HAP-1 (cell line): ENCODE results near the gene MLXIPL.
"Not testable (repeated sequence)": the region's sequence is repeated elsewhere in the genome, so short reads cannot be mapped to it uniquely, and the experiment has no call there.

ENCODE experiments used
- DNase-seq, 2 experiments: peaks; one replicate each; pipeline ENCODE4 v3.0.0-alpha.2; 2016 to 2020; ENCODE audit warnings: low spot score in 2 of 2
- H3K27me3 ChIP-seq: fragments of 250-450 bp; sonication (Bioruptor Pico); 2 replicates; pipeline ENCODE4 v1.5.1; 2020; ENCODE audit warnings: low read depth, mild to moderate bottlenecking, moderate library complexity
- H3K36me3 ChIP-seq: fragments of 250-450 bp; sonication (Bioruptor Pico); replicated peaks from 2 replicates; pipeline ENCODE4 v1.5.1; 2020; ENCODE audit warnings: mild to moderate bottlenecking
- H3K4me1 ChIP-seq: fragments of 250-450 bp; sonication (Bioruptor Pico); 2 replicates; pipeline ENCODE4 v1.5.1; 2020; ENCODE audit warnings: mild to moderate bottlenecking
- H3K4me3 ChIP-seq: fragments of 250-450 bp; sonication (Bioruptor Pico); 2 replicates; pipeline ENCODE4 v1.5.1; 2020; ENCODE audit warnings: mild to moderate bottlenecking, moderate library complexity
- H3K9me3 ChIP-seq: fragments of 250-450 bp; sonication (Bioruptor Pico); 2 replicates; pipeline ENCODE4 v1.5.1; 2020; ENCODE audit warnings: mild to moderate bottlenecking, moderate library complexity
- in situ Hi-C: fragments of 300-500 bp; cut with MboI; formaldehyde crosslinking; loops from 3 replicates; pipeline ENCODE4 v1.14.3; 2020; ENCODE audit warnings: low sequenced_read_pairs, inconsistent platforms, mixed read lengths

The MLXIPL gene

GRCh38 chr7:73623798-73624668 lies at the start of gene MLXIPL:
Gene MLXIPL (minus strand): TSS chr7:73624522. CDS start chr7:73624492, 30 bp downstream.
- peak in 1 of 2 experiments; percentile 63 for DNase-seq

DNA sequence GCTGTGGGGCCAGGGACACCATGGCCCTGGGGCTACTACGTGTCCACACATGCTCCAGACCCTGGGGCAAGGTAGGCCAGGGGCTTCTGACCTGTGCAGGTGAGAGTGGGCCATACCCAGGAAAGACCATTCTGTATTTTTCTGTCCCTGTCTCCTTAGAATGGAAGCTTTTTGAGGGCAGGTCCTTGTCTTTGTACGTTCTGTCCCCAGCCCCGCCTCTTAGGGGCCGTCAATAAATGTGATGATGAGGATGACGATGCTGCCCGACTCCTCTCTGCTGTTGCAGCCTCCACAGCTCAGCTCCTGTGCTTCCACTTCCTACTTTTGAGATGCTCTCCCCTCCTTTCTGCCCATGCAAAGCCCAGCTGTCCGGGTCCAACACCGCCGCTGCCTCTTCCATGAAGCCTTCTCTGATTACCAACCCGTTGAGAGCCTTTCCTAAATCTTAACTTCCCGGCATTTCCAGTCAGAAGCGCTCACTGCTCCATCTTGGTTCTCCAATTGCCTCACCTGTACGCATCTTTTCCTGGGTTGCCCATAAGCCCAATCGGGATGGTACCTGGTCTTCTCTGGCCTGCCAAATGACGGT lies 47.6 kb upstream of the MLXIPL start:
- Histone ChIP-seq H3K4me1 (no peaks in the 10 kb centered on the region), H3K36me3 (peaks cover 3% of the 10 kb centered on the region; the same call in 1 of the 2 replicates), H3K9me3 (no peaks in the 10 kb centered on the region), H3K4me3 (no peak overlapping the region), H3K27me3 (no peaks in the 10 kb centered on the region)
- DNase-seq: no peak
- in situ Hi-C loops: no loop called here

More at GRCh38 chr7:73623798-73624668, at the start of gene MLXIPL:
- H3K9me3 ChIP-seq: no peaks in the 10 kb centered on the region
- H3K27me3 ChIP-seq: peaks cover 6% of the 10 kb centered on the region; the same call in 1 of the 2 replicates
- no peaks in the 10 kb centered on the region for H3K4me1 ChIP-seq
- H3K4me3 ChIP-seq: no peak within 1 kb of the TSS
- H3K36me3 ChIP-seq: no peaks in the 10 kb centered on the region
- in situ Hi-C loops: no loop called here

GRCh38 chr7:73671322-73671661 lies 47.0 kb upstream of the MLXIPL start:
- no peak for DNase-seq
- Histone ChIP-seq H3K9me3 (no peaks in the 10 kb centered on the region), H3K36me3 (peaks cover 3% of the 10 kb centered on the region; the same call in 1 of the 2 replicates), H3K27me3 (0 out of 2 replicates have a peak, but pooled peaks cover under 1% of the 10 kb centered on the region), H3K4me3 (no peak overlapping the region), H3K4me1 (no peaks in the 10 kb centered on the region)
- in situ Hi-C loops: no loop called here

- no peaks in the 10 kb centered on the region for H3K9me3 ChIP-seq
- H3K4me3 ChIP-seq: no peak overlapping the region
- no peaks in the 10 kb centered on the region for H3K4me1 ChIP-seq
- 0 out of 2 replicates have a peak, but pooled peaks cover 3% of the 10 kb centered on the region for H3K27me3 ChIP-seq
- DNase-seq: no peak
- peaks cover 3% of the 10 kb centered on the region; the same call in 1 of the 2 replicates for H3K36me3 ChIP-seq
- in situ Hi-C loops: no loop called here
These were observed 45.6 kb upstream of the MLXIPL start for GRCh38 chr7:73669858-73670385.

GRCh38 chr7:73669288-73669701 lies 45.0 kb upstream of the MLXIPL start:
- Histone ChIP-seq H3K27me3 (0 out of 2 replicates have a peak, but pooled peaks cover 3% of the 10 kb centered on the region), H3K4me3 (no peak overlapping the region), H3K9me3 (no peaks in the 10 kb centered on the region), H3K36me3 (peaks cover 3% of the 10 kb centered on the region; the same call in 1 of the 2 replicates), H3K4me1 (no peaks in the 10 kb centered on the region; the same call in 1 of the 2 replicates)
- no peak for DNase-seq
- in situ Hi-C loops: no loop called here

DNA sequence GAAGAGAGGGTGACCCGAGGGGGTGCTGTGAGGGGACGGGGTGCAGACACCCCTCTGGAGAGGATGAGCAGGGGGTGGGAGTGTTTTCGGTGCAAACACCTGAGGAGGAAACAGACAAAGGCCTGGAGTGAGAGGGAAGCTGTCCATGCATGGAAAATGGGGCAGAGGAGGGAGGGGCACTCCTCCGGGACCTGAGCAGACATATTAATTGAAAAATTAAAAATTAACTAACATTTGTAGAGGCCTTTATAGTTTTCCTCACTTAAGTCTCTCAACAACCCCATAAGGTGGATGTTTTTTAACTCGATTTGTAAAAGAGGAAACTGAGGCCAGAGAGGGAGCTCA lies 44.5 kb upstream of the MLXIPL start:
- Histone ChIP-seq H3K4me1 (no peaks in the 10 kb centered on the region; the same call in 1 of the 2 replicates), H3K27me3 (0 out of 2 replicates have a peak, but pooled peaks cover 3% of the 10 kb centered on the region), H3K4me3 (peak overlapping the region; percentile 51), H3K36me3 (peaks cover 3% of the 10 kb centered on the region; the same call in 1 of the 2 replicates), H3K9me3 (no peaks in the 10 kb centered on the region)
- DNase-seq: no peak
- in situ Hi-C loops: no loop called here

DNA sequence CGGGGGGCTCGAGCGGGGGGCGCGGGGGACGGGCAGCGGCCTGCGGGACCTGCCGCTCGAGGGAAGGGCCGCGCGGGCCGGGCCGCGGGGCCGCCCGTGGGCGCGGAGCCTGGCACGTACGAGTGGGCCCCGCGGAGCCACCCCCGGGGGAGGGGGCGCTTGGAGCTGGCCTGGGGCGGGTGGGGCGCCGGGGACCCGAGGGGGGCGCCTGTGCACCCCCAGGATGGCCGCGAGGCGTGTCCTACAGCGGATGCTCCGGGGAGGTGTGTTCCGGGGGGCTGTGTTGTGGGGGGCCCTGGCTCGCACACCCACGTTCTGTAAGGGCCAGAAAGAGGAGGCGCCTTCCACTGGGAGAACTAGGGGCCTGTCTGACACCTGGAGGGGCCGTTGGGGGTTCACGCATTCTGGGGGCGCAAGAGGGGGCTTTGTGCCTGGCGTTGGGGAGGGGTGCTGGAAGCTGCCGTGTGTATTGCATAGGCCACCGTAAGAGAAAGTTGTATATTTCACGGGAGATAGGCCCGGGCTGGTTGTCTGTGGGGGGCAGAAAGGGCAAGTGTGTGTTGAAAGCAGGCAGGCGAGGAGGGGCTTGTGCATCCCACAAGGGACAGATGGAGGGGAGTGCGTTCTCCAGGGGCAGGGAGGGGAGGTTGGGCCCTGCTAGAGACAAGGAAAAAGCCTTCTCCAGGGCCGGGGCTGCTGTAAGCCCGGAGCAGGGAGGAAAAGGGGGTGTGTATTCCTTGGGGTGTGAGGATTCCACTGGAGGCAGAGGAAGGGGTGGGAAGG lies 44.0 kb upstream of the MLXIPL start:
- in situ Hi-C loops: no loop called here
- Histone ChIP-seq H3K4me3 (peak overlapping the region; percentile 51), H3K27me3 (0 out of 2 replicates have a peak, but pooled peaks cover 3% of the 10 kb centered on the region), H3K4me1 (no peaks in the 10 kb centered on the region; the same call in 1 of the 2 replicates), H3K36me3 (peaks cover 3% of the 10 kb centered on the region; the same call in 1 of the 2 replicates), H3K9me3 (no peaks in the 10 kb centered on the region; the same call in 1 of the 2 replicates)
- DNase-seq: peak; percentile 24 to 62

GRCh38 chr7:73667344-73668102 lies 43.2 kb upstream of the MLXIPL start, which contains the start of gene VPS37D:
Gene VPS37D (plus strand): TSS chr7:73667831. CDS start chr7:73667959, 128 bp downstream.
- peaks cover 5% of the 10 kb centered on the region for H3K9me3 ChIP-seq
- 0 out of 2 replicates have a peak, but pooled peaks cover 3% of the 10 kb centered on the region for H3K27me3 ChIP-seq
- H3K4me3 ChIP-seq: peak within 1 kb of the TSS; percentile 51
- peaks cover 3% of the 10 kb centered on the region; the same call in 1 of the 2 replicates for H3K36me3 ChIP-seq
- DNase-seq: peak; percentile 74 to 95
- in situ Hi-C loops: no loop called here
- no peaks in the 10 kb centered on the region; the same call in 1 of the 2 replicates for H3K4me1 ChIP-seq

GRCh38 chr7:73663033-73663432 lies 38.7 kb upstream of the MLXIPL start:
- DNase-seq: no peak
- peaks cover 5% of the 10 kb centered on the region for H3K9me3 ChIP-seq
- in situ Hi-C loops: no loop called here
- no peaks in the 10 kb centered on the region; the same call in 1 of the 2 replicates for H3K4me1 ChIP-seq
- peaks cover 7% of the 10 kb centered on the region; the same call in 1 of the 2 replicates for H3K27me3 ChIP-seq
- no peak overlapping the region for H3K4me3 ChIP-seq
- no peaks in the 10 kb centered on the region for H3K36me3 ChIP-seq

- in situ Hi-C loops, H3K9me3 ChIP-seq, H3K4me1 ChIP-seq, DNase-seq, H3K36me3 ChIP-seq, H3K4me3 ChIP-seq, H3K27me3 ChIP-seq: not testable (repeated sequence)
These were observed 36.3 kb upstream of the MLXIPL start for GRCh38 chr7:73660594-73660993.

GRCh38 chr7:73659983-73660382 lies 35.7 kb upstream of the MLXIPL start:
- no peak overlapping the region for H3K4me3 ChIP-seq
- peaks cover 4% of the 10 kb centered on the region; the same call in 1 of the 2 replicates for H3K27me3 ChIP-seq
- in situ Hi-C loops: no loop called here
- peaks cover 5% of the 10 kb centered on the region for H3K9me3 ChIP-seq
- no peak for DNase-seq
- H3K36me3 ChIP-seq: no peaks in the 10 kb centered on the region
- no peaks in the 10 kb centered on the region; the same call in 1 of the 2 replicates for H3K4me1 ChIP-seq

DNA sequence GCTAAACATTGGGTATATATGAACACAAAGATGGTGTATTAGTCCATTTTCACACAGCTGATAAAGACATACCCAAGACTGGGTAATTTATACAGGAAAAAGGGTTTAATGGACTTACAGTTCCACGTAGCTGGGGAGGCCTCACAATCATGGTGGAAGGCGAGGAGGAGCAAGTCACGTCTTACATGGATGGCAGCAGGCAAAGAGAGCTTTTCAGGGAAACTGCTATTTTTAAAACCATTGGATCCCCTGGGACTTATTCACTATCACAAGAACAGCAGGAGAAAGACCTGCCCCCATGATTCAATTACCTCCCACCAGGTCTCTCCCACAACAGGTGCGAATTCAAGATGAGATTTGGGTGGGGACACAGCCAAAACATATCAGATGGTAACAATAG lies 31.0 kb upstream of the MLXIPL start:
- H3K9me3 ChIP-seq, H3K4me3 ChIP-seq, H3K4me1 ChIP-seq, DNase-seq, H3K36me3 ChIP-seq, in situ Hi-C loops, H3K27me3 ChIP-seq: not testable (repeated sequence)
